ENCODE data around the gene ACOT12.
"Not testable (repeated sequence)": the region's sequence is repeated elsewhere in the genome, so short reads cannot be mapped to it uniquely, and the experiment has no call there.

Gene ACOT12

GRCh38 chr5:81336556-81336955 lies 57.4 kb downstream of the ACOT12 start:
- DNase-seq: no peak

GRCh38 chr5:81335946-81336345 lies 58.0 kb downstream of the ACOT12 start:
- no peak for DNase-seq

GRCh38 chr5:81334304-81335061 lies 59.5 kb downstream of the ACOT12 start:
- DNase-seq: no peak

- DNase-seq: no peak
Observed at GRCh38 chr5:81326554-81326953, 67.4 kb downstream of the ACOT12 start.

GRCh38 chr5:81317536-81317935 lies 76.4 kb downstream of the ACOT12 start:
- DNase-seq: no peak

- DNase-seq: no peak
Observed at GRCh38 chr5:81316571-81316970, 77.4 kb downstream of the ACOT12 start.

- no peak for DNase-seq
Observed at GRCh38 chr5:81315830-81316229, 78.1 kb downstream of the ACOT12 start.

GRCh38 chr5:81315336-81315735 lies 78.6 kb downstream of the ACOT12 start:
- no peak for DNase-seq

GRCh38 chr5:81314581-81314980 lies 79.4 kb downstream of the ACOT12 start:
- no peak for DNase-seq

- DNase-seq: no peak
Observed at GRCh38 chr5:81313686-81314085, 80.2 kb downstream of the ACOT12 start.

GRCh38 chr5:81313278-81313677 lies 80.7 kb downstream of the ACOT12 start:
- no peak for DNase-seq

- no peak for DNase-seq
Observed at GRCh38 chr5:81310402-81311063, 83.4 kb downstream of the ACOT12 start.

- DNase-seq: no peak
Observed at GRCh38 chr5:81308836-81309235, 85.1 kb downstream of the ACOT12 start.

- no peak for DNase-seq
Observed at GRCh38 chr5:81305785-81306184, 88.1 kb downstream of the ACOT12 start.

GRCh38 chr5:81303563-81303962 lies 90.4 kb downstream of the ACOT12 start:
- DNase-seq: no peak

- DNase-seq: no peak
Observed at GRCh38 chr5:81302596-81302995, 91.3 kb downstream of the ACOT12 start.

- DNase-seq: peak; percentile 83
Observed at GRCh38 chr5:81301271-81302015, 92.5 kb downstream of the ACOT12 start, which contains the start of gene ZCCHC9. Gene ZCCHC9 (plus strand): TSS chr5:81301587. CDS start chr5:81304758, 3,171 bp downstream.

GRCh38 chr5:81300921-81301270 lies 93.0 kb downstream of the ACOT12 start:
- no peak for DNase-seq

GRCh38 chr5:81297531-81297930 lies 96.4 kb downstream of the ACOT12 start:
- no peak for DNase-seq

GRCh38 chr5:81294021-81294420 lies 99.9 kb downstream of the ACOT12 start:
- not testable (repeated sequence) for DNase-seq

GRCh38 chr5:81292130-81292529 lies 101.8 kb downstream of the ACOT12 start:
- no peak for DNase-seq

GRCh38 chr5:81290146-81290545 lies 103.8 kb downstream of the ACOT12 start:
- no peak for DNase-seq

GRCh38 chr5:81288021-81288433 lies 105.9 kb downstream of the ACOT12 start:
- no peak for DNase-seq
